Suprapubic skin (tissue), 4 donors: Measurements from ENCODE around the gene AFAP1L2. TPM values are rescaled to one million over a fixed set of nuclear protein-coding genes. Genes with fewer than 3 reads are reported as not detected.

ENCODE experiments used
- DNase-seq, 2 donors: peaks; one replicate each; pipeline ENCODE4 v3.0.0-alpha.2; 2019; ENCODE audit warnings: low spot score in 2 of 2
- H3K27ac ChIP-seq: fragments of 200-600 bp; sonication (generic); one replicate; pipeline ENCODE4 v1.5.1; 2019
- H3K27me3 ChIP-seq: fragments of 200-600 bp; sonication (generic); one replicate; pipeline ENCODE4 v1.5.1; 2019
- H3K36me3 ChIP-seq: fragments of 200-600 bp; sonication (generic); one replicate; pipeline ENCODE4 v1.5.1; 2019
- H3K4me1 ChIP-seq: fragments of 200-600 bp; sonication (generic); one replicate; pipeline ENCODE4 v1.5.1; 2019
- H3K4me3 ChIP-seq: fragments of 200-600 bp; sonication (generic); one replicate; pipeline ENCODE4 v1.5.1; 2019; ENCODE audit warnings: mild to moderate bottlenecking
- H3K9me3 ChIP-seq: fragments of 200-600 bp; sonication (generic); one replicate; pipeline ENCODE4 v1.5.1; 2019
- CTCF ChIP-seq, 2 donors: fragments of 200-600 bp in 1 of 2; fragments of 450-650 bp in 1 of 2; sonication (generic) in 1 of 2; IDR thresholded peaks; one replicate each; pipeline ENCODE4 v1.5.1; 2016 to 2019; ENCODE audit warnings: antibody characterized with exemption in 2 of 2, mild to moderate bottlenecking in 1 of 2, moderate library complexity in 1 of 2
- EP300 ChIP-seq: sonication (generic); formaldehyde crosslinking; IDR thresholded peaks from one replicate; pipeline ENCODE4 v1.6.1; 2017; ENCODE audit warnings: antibody characterized with exemption
- POLR2A ChIP-seq, 2 donors: fragments of 450-650 bp; IDR thresholded peaks; one replicate each; pipeline ENCODE4 v1.6.1; 2017; ENCODE audit warnings: antibody characterized with exemption in 2 of 2, mild to moderate bottlenecking in 2 of 2, moderate library complexity in 2 of 2
- POLR2AphosphoS5 ChIP-seq, 3 donors: sonication (generic); formaldehyde crosslinking; IDR thresholded peaks; one replicate each; pipeline ENCODE4 v1.6.1; 2017; ENCODE audit warnings: antibody characterized with exemption in 3 of 3
- WGBS: methylation state at CpG from one replicate; pipeline ENCODE4 v1.1.5; 2018; 5-methylcytosine and 5-hydroxymethylcytosine counted together
- total RNA-seq, 4 donors: library from RNA; depleted of rRNA; stranded (reverse); fragments of >200 nt; gene quantifications; one replicate each; pipeline ENCODE4 v1.1.0, GENCODE V29; 2016

The AFAP1L2 gene
- total RNA-seq, 4 donors from 2014 or later, result 10.8 to 32.0 (median 15.7) TPM

GRCh38 chr10:114379631-114380041 lies 24.7 kb downstream of the AFAP1L2 start:
- Histone ChIP-seq H3K9me3 (no peaks in the 10 kb centered on the region), H3K4me1 (peaks cover 12% of the 10 kb centered on the region), H3K36me3 (no peaks in the 10 kb centered on the region), H3K27me3 (no peaks in the 10 kb centered on the region), H3K27ac (no peak overlapping the region), H3K4me3 (no peak overlapping the region)
- no peak for DNase-seq
- 40% methylated on average over 4 of the region's 4 CpGs for WGBS
- TF ChIP-seq POLR2AphosphoS5 (IDR thresholded peaks at IDR 0.05), result no peak

DNA sequence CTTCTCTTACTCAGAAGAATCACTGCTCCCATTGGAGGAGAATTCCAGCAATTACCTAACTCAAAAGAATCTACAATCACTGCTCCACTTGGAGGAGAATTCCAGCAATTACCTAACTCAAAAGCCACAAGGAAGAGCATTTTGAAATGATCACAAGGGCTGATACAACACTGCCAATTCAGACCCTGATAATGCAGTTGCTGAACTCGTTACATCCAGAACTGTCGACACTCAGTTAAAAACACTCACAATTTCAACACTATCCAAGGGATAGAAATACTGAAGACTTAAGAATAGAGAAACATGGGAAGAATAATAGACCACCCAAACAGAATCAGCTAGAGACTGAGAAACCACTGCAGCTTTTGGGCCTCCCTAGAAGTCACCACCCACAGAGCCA lies 27.8 kb downstream of the AFAP1L2 start:
- H3K4me1 ChIP-seq, result peaks cover 19% of the 10 kb centered on the region
- no peaks in the 10 kb centered on the region for H3K36me3 ChIP-seq
- no peaks in the 10 kb centered on the region for H3K27me3 ChIP-seq
- no peak for DNase-seq
- H3K4me3 ChIP-seq, result no peak overlapping the region
- H3K27ac ChIP-seq, result no peak overlapping the region
- no peak for TF ChIP-seq POLR2A (IDR thresholded peaks at IDR 0.05)
- TF ChIP-seq EP300, result no peak
- TF ChIP-seq CTCF (IDR thresholded peaks at IDR 0.05), result no peak
- TF ChIP-seq POLR2AphosphoS5 (IDR thresholded peaks at IDR 0.05), result no peak
- 64% methylated on average over 2 of the region's 2 CpGs for WGBS
- no peaks in the 10 kb centered on the region for H3K9me3 ChIP-seq

DNA sequence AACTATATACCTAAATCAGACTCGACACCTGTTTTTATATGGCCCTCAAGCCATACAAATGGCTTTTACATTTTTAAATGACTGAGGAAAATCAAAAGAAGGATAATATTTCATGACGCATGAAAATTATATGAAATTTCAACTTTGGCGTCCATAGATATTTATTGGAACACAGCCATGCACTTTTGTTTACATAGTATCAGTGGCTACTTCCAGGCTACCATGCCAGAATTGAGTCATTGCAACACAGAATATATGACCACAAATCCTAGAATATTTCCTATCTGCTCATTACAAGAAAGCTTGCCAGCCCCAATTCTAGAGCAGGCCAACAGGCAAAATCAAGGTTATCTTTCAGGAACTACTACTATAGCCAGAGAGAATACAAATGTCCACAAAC lies 29.3 kb downstream of the AFAP1L2 start:
- 81% methylated on average over 3 of the region's 3 CpGs for WGBS
- H3K4me1 ChIP-seq, result peaks cover 24% of the 10 kb centered on the region
- no peaks in the 10 kb centered on the region for H3K9me3 ChIP-seq
- no peak for TF ChIP-seq POLR2AphosphoS5 (IDR thresholded peaks at IDR 0.05)
- no peak for TF ChIP-seq EP300
- TF ChIP-seq CTCF (IDR thresholded peaks at IDR 0.05), result no peak
- TF ChIP-seq POLR2A (IDR thresholded peaks at IDR 0.05), result no peak
- H3K27me3 ChIP-seq, result no peaks in the 10 kb centered on the region
- H3K4me3 ChIP-seq, result no peak overlapping the region
- no peak overlapping the region for H3K27ac ChIP-seq
- DNase-seq, result no peak
- H3K36me3 ChIP-seq, result no peaks in the 10 kb centered on the region

GRCh38 chr10:114374053-114374791 lies 30.1 kb downstream of the AFAP1L2 start:
- Histone ChIP-seq H3K4me3 (no peak overlapping the region), H3K27ac (peak overlapping the region; percentile 10)

GRCh38 chr10:114373631-114374030 lies 30.7 kb downstream of the AFAP1L2 start:
- no peaks in the 10 kb centered on the region for H3K36me3 ChIP-seq
- H3K4me1 ChIP-seq, result peaks cover 31% of the 10 kb centered on the region
- H3K27me3 ChIP-seq, result no peaks in the 10 kb centered on the region
- TF ChIP-seq POLR2A (IDR thresholded peaks at IDR 0.05) (no peak), EP300 (no peak), POLR2AphosphoS5 (IDR thresholded peaks at IDR 0.05) (no peak), CTCF (IDR thresholded peaks at IDR 0.05) (no peak)
- H3K9me3 ChIP-seq, result no peaks in the 10 kb centered on the region
- no peak for DNase-seq
- 61% methylated on average over 6 of the region's 6 CpGs for WGBS
- no peak overlapping the region for H3K27ac ChIP-seq
- H3K4me3 ChIP-seq, result no peak overlapping the region

More at GRCh38 chr10:114374053-114374791, 30.1 kb downstream of the AFAP1L2 start:
- H3K9me3 ChIP-seq, result no peaks in the 10 kb centered on the region
- WGBS, result 29% methylated on average over 15 of the region's 15 CpGs
- no peak for DNase-seq
- H3K27me3 ChIP-seq, result no peaks in the 10 kb centered on the region
- no peaks in the 10 kb centered on the region for H3K36me3 ChIP-seq
- TF ChIP-seq POLR2A (IDR thresholded peaks at IDR 0.05), result no peak
- TF ChIP-seq CTCF (IDR thresholded peaks at IDR 0.05), result no peak
- no peak for TF ChIP-seq EP300
- no peak for TF ChIP-seq POLR2AphosphoS5 (IDR thresholded peaks at IDR 0.05)
- peaks cover 25% of the 10 kb centered on the region for H3K4me1 ChIP-seq
